ENCODE data around the gene NKAPL.

GRCh38 chr6:28213213-28213523 lies 45.9 kb upstream of the NKAPL start:
- TF ChIP-seq CTCF (IDR thresholded peaks at IDR 0.05): no peak
- TF ChIP-seq POLR2AphosphoS5 (IDR thresholded peaks at IDR 0.05): no peak
- no peak for TF ChIP-seq EP300 (IDR thresholded peaks at IDR 0.05; ENCODE audit: low read depth)
- no peak for TF ChIP-seq POLR2A (IDR thresholded peaks at IDR 0.05)

Measured in transverse colon (tissue), 4 donors.